GM12878 (cell line): ENCODE results near the gene MBNL1. TPM values are rescaled to one million over a fixed set of nuclear protein-coding genes. Genes with fewer than 3 reads are reported as not detected.

ENCODE experiments used
- BHLHE40 ChIP-seq, 2 experiments: fragments of 450-650 bp in 1 of 2; IDR thresholded peaks; 2 replicates each; pipeline ENCODE4 v1.6.1; 2011 to 2017; ENCODE audit warnings: low read depth in 2 of 2, borderline replicate concordance in 1 of 2, improper control_type of control experiment in 1 of 2, low read length in 1 of 2, mild to moderate bottlenecking in 1 of 2
- BRCA1 ChIP-seq: IDR thresholded peaks from 2 replicates; pipeline ENCODE4 v1.6.1; 2011; ENCODE audit warnings: low read depth, low read length, improper control_type of control experiment
- CBX3 ChIP-seq: fragments of 200-600 bp; sonication (generic); IDR thresholded peaks from 2 replicates; pipeline ENCODE4 v1.6.1; 2016; ENCODE audit warnings: low read depth, borderline replicate concordance
- CBX5 ChIP-seq: sonication (generic); IDR thresholded peaks from 2 replicates; pipeline ENCODE4 v1.6.1; 2016; ENCODE audit warnings: low read depth, moderate library complexity, mild to moderate bottlenecking, inconsistent platforms
- ETV6 ChIP-seq, 2 experiments: fragments of 450-650 bp in 1 of 2; IDR thresholded peaks in 1 of 2; conservative IDR thresholded peaks in 1 of 2; 2 replicates each; pipeline ENCODE4 v1.6.1; 2014; ENCODE audit warnings: antibody characterized with exemption in 1 of 2, borderline replicate concordance in 1 of 2, low read depth in 1 of 2, mild to moderate bottlenecking in 1 of 2, moderate library complexity in 1 of 2
- HDGF ChIP-seq: fragments of 450-650 bp; IDR thresholded peaks from 2 replicates; pipeline ENCODE4 v1.6.1; 2016; ENCODE audit warnings: antibody characterized with exemption
- KLF5 ChIP-seq: fragments of 450-650 bp; IDR thresholded peaks from 2 replicates; pipeline ENCODE4 v1.6.1; 2014; ENCODE audit warnings: mild to moderate bottlenecking; ENCODE audit not compliant: partially characterized antibody
- MTA2 ChIP-seq: fragments of 450-650 bp; IDR thresholded peaks from 2 replicates; pipeline ENCODE4 v1.6.1; 2016; ENCODE audit warnings: low read depth, mild to moderate bottlenecking, moderate library complexity
- NR2C2 ChIP-seq: IDR thresholded peaks from 2 replicates; pipeline ENCODE4 v1.6.1; 2011; ENCODE audit warnings: borderline replicate concordance, low read depth; ENCODE audit not compliant: control insufficient read depth, insufficient read length
- NR2F1 ChIP-seq: fragments of 450-650 bp; conservative IDR thresholded peaks from 2 replicates; pipeline ENCODE4 v1.6.1; 2017; ENCODE audit warnings: mild to moderate bottlenecking
- PAX8 ChIP-seq: fragments of 450-650 bp; IDR thresholded peaks from 2 replicates; pipeline ENCODE4 v1.6.1; 2017; ENCODE audit warnings: mild to moderate bottlenecking, moderate library complexity
- POLR2AphosphoS5 ChIP-seq: IDR thresholded peaks from 2 replicates; pipeline ENCODE4 v1.6.1; 2011; ENCODE audit warnings: mild to moderate bottlenecking, low read length, inconsistent platforms
- RFX5 ChIP-seq: IDR thresholded peaks from 2 replicates; pipeline ENCODE4 v1.6.1; 2011; ENCODE audit warnings: low read depth, low read length, improper control_type of control experiment
- SPI1 ChIP-seq: IDR thresholded peaks from 2 replicates; pipeline ENCODE4 v1.6.1; 2011; ENCODE audit warnings: low read depth, mild to moderate bottlenecking, low read length, moderate library complexity, borderline replicate concordance; ENCODE audit not compliant: insufficient read depth
- SRF ChIP-seq, 2 experiments: IDR thresholded peaks; 2 replicates each; pipeline ENCODE4 v1.6.1; 2011; ENCODE audit warnings: low read depth in 2 of 2, low read length in 2 of 2, mild to moderate bottlenecking in 1 of 2, moderate library complexity in 1 of 2
- STAT3 ChIP-seq: IDR thresholded peaks from 2 replicates; pipeline ENCODE4 v1.6.1; 2011; ENCODE audit warnings: low read depth, low read length, improper control_type of control experiment
- TCF7 ChIP-seq: IDR thresholded peaks from 2 replicates; pipeline ENCODE4 v1.6.1; 2014; ENCODE audit warnings: antibody characterized with exemption, borderline replicate concordance
- ZNF217 ChIP-seq: fragments of 450-650 bp; IDR thresholded peaks from 2 replicates; pipeline ENCODE4 v1.6.1; 2017; ENCODE audit warnings: antibody characterized with exemption, mild to moderate bottlenecking
- ZNF622 ChIP-seq: fragments of 450-650 bp; IDR thresholded peaks from 2 replicates; pipeline ENCODE4 v1.6.1; 2017; ENCODE audit warnings: mild to moderate bottlenecking, inconsistent platforms
- polyA plus RNA-seq, 11 experiments: library from polyadenylated mRNA; depleted of rRNA in 4 of 11; unstranded in 6 of 11; stranded (reverse) in 5 of 11; fragments of >200 nt; fragmentation: Nextera tagmentation in 4 of 11; fragmentation: Illumina TruSeq in 1 of 11; extraction: Ambion mirVana in 4 of 11; extraction: Trizol in 1 of 11; gene quantifications; 1 replicate in 1 of 11; 2 replicates in 10 of 11; pipeline versions ENCODE4 v1.2.1 to v1.2.3, GENCODE V29; 2011 to 2016; ENCODE audit warnings: inconsistent platforms in 2 of 11, missing spikeins in 2 of 11, low read depth in 1 of 11
- total RNA-seq, 4 experiments: library from RNA; depleted of rRNA in 3 of 4; stranded (reverse); fragments of >200 nt in 3 of 4; fragmentation: Illumina TruSeq in 1 of 4; extraction: Trizol in 1 of 4; gene quantifications; 2 replicates each; pipeline versions ENCODE4 v1.2.1 to v1.2.3, GENCODE V29; 2013 to 2021
- TF ChIP-seq, protein P1 (sequence below): fragments of 450-650 bp; IDR thresholded peaks from 2 replicates; pipeline ENCODE4 v1.6.1; 2017; ENCODE audit warnings: mild to moderate bottlenecking, low read depth, inconsistent platforms; ENCODE audit not compliant: poor library complexity, severe bottlenecking
- TF ChIP-seq, protein P2 (sequence below): fragments of 450-650 bp; IDR thresholded peaks from 2 replicates; pipeline ENCODE4 v1.6.1; 2017; ENCODE audit warnings: borderline replicate concordance
- TF ChIP-seq, protein P3 (sequence below): fragments of 450-650 bp; formaldehyde crosslinking; IDR thresholded peaks from 2 replicates; pipeline ENCODE4 v1.4.0; 2020; ENCODE audit warnings: mild to moderate bottlenecking, moderate library complexity
- TF ChIP-seq, protein P4 (sequence below): IDR thresholded peaks from 2 replicates; pipeline ENCODE4 v1.6.1; 2012; ENCODE audit warnings: low read depth, low read length, improper control_type of control experiment
- TF ChIP-seq, protein P5 (sequence below): IDR thresholded peaks from 2 replicates; pipeline ENCODE4 v1.6.1; 2012; ENCODE audit warnings: low read length, inconsistent platforms

MBNL1 gene
- total and polyA plus RNA-seq, 10 of the 15 experiments (the other 5 are each of a cell fraction or from before 2014, with no cell fraction given) = 59.6 to 337 (median 143) TPM

DNA sequence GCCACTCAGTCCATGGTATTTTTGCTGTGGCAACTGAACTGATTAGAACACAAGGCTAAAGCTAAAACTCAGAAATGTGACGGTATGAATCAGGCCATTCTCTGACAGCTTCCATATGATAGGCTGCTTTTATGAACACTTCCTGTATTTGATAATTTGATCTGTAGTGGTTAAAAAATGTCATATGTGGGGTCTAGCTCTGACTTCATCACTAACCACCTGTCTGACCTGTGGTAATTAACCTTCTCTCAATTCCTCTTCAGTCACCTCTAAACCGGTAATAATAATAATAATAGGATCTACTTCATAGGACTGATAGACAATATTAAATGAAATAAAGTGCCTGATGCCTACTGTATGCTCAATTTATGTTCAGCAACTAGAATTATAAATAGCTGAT, 223.2 kb downstream of the MBNL1 start (continued):
- TF ChIP-seq, protein P1, sequence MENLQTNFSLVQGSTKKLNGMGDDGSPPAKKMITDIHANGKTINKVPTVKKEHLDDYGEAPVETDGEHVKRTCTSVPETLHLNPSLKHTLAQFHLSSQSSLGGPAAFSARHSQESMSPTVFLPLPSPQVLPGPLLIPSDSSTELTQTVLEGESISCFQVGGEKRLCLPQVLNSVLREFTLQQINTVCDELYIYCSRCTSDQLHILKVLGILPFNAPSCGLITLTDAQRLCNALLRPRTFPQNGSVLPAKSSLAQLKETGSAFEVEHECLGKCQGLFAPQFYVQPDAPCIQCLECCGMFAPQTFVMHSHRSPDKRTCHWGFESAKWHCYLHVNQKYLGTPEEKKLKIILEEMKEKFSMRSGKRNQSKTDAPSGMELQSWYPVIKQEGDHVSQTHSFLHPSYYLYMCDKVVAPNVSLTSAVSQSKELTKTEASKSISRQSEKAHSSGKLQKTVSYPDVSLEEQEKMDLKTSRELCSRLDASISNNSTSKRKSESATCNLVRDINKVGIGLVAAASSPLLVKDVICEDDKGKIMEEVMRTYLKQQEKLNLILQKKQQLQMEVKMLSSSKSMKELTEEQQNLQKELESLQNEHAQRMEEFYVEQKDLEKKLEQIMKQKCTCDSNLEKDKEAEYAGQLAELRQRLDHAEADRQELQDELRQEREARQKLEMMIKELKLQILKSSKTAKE = peak; percentile 72
- TF ChIP-seq MTA2 (peak; percentile 97), CBX3 (no peak), SRF (IDR thresholded peaks at IDR 0.05; ENCODE audit: low read depth in 2 of 2, low read length in 2 of 2) (no peak), STAT3 (no peak), CBX5 (no peak), NR2C2 (no peak), BHLHE40 (IDR thresholded peaks at IDR 0.05; ENCODE audit: borderline replicate concordance in 1 of 2, low read depth in 2 of 2, low read length in 1 of 2) (no peak), BRCA1 (no peak), RFX5 (no peak), NR2F1 (peak; percentile 98), POLR2AphosphoS5 (no peak), ETV6 (conservative IDR thresholded peaks at IDR 0.05 in 1 of 2, IDR thresholded peaks at IDR 0.05 in 1 of 2; ENCODE audit: borderline replicate concordance in 1 of 2, low read depth in 1 of 2) (no peak), ZNF622 (no peak), TCF7 (no peak), SPI1 (peak; percentile 81), KLF5 (no peak), HDGF (no peak), PAX8 (no peak), ZNF217 (no peak)
- TF ChIP-seq, protein P2, sequence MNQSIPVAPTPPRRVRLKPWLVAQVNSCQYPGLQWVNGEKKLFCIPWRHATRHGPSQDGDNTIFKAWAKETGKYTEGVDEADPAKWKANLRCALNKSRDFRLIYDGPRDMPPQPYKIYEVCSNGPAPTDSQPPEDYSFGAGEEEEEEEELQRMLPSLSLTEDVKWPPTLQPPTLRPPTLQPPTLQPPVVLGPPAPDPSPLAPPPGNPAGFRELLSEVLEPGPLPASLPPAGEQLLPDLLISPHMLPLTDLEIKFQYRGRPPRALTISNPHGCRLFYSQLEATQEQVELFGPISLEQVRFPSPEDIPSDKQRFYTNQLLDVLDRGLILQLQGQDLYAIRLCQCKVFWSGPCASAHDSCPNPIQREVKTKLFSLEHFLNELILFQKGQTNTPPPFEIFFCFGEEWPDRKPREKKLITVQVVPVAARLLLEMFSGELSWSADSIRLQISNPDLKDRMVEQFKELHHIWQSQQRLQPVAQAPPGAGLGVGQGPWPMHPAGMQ = no peak
- TF ChIP-seq, protein P3, sequence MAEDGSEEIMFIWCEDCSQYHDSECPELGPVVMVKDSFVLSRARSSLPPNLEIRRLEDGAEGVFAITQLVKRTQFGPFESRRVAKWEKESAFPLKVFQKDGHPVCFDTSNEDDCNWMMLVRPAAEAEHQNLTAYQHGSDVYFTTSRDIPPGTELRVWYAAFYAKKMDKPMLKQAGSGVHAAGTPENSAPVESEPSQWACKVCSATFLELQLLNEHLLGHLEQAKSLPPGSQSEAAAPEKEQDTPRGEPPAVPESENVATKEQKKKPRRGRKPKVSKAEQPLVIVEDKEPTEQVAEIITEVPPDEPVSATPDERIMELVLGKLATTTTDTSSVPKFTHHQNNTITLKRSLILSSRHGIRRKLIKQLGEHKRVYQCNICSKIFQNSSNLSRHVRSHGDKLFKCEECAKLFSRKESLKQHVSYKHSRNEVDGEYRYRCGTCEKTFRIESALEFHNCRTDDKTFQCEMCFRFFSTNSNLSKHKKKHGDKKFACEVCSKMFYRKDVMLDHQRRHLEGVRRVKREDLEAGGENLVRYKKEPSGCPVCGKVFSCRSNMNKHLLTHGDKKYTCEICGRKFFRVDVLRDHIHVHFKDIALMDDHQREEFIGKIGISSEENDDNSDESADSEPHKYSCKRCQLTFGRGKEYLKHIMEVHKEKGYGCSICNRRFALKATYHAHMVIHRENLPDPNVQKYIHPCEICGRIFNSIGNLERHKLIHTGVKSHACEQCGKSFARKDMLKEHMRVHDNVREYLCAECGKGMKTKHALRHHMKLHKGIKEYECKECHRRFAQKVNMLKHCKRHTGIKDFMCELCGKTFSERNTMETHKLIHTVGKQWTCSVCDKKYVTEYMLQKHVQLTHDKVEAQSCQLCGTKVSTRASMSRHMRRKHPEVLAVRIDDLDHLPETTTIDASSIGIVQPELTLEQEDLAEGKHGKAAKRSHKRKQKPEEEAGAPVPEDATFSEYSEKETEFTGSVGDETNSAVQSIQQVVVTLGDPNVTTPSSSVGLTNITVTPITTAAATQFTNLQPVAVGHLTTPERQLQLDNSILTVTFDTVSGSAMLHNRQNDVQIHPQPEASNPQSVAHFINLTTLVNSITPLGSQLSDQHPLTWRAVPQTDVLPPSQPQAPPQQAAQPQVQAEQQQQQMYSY (CRISPR knock-in tag) = no peak
- TF ChIP-seq, protein P4, sequence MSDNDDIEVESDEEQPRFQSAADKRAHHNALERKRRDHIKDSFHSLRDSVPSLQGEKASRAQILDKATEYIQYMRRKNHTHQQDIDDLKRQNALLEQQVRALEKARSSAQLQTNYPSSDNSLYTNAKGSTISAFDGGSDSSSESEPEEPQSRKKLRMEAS = no peak
- TF ChIP-seq, protein P5, sequence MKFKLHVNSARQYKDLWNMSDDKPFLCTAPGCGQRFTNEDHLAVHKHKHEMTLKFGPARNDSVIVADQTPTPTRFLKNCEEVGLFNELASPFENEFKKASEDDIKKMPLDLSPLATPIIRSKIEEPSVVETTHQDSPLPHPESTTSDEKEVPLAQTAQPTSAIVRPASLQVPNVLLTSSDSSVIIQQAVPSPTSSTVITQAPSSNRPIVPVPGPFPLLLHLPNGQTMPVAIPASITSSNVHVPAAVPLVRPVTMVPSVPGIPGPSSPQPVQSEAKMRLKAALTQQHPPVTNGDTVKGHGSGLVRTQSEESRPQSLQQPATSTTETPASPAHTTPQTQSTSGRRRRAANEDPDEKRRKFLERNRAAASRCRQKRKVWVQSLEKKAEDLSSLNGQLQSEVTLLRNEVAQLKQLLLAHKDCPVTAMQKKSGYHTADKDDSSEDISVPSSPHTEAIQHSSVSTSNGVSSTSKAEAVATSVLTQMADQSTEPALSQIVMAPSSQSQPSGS = peak; percentile 41; the same call in 1 of the 2 replicates
